Stimulated activated CD8-positive, alpha-beta memory T cell treated with anti-CD3 and anti-CD28 coated beads, Interleukin-15, amount 100 ng/mL, for 24 hours (primary cell): ENCODE measurements around the gene SLC44A3.

ENCODE experiments used
- DNase-seq: peaks from one replicate; pipeline ENCODE4 v3.0.0-alpha.2; 2020; ENCODE audit warnings: low read depth

Gene SLC44A3

DNA sequence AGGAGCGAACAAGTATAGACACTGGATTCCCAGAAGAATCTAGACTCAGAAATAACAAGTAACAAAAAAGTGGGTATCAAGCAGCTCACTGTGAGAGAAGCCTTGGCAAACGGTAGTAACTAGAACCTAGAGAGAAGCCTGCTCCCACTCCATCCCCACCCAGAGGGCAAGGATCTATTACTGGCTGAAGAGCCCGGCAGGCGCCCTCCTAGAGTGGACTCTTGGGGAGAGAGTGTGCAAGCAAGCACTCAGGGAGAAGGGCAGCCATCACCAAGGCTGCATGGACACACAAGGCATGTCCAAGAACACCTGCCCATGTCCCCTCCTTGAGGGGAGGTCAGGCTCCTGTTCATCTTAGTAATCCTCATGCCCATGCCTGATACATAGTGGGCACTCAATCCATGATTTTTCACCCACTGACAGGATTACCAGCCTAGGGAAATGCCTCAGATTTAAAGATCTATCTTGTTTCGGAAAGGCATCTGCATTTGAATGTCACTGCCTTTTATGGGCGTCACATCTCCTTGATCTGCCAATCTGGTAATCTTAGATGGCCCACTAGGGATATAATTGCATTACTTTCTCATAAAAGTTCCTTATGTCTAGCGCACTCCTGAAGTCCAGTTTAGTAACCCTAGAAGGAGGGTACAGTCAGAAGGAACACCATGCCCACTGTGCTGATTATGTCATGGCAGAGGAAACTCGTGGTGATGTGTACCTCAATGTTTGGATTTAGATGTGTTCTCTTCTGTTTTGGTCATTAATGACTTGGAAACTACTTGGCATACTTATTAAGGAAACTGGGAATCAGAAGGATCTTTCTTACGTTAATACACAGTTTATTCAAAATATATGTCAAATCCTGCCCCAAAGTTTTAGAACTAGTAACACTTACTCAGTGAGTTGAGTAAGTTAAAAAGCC lies 92.4 kb downstream of the SLC44A3 start:
- DNase-seq: no peak

DNA sequence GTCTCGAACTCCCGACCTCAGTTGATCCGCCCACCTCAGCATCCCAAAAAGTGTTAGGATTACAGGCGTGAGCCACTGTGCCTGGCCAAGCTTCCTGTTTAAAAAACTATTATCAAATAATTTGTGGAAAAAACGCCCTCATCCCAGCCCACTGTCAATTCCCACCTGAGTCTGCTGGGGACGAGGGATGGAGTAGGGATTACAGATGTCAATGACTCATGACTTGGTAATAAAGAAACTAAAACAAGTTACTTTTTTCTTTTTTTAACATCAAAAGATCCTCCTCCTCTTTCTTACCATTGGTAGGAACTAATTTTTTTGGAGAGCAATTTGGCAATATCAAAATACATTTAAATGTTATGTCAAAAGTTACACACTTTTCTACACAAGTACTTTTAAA lies 97.1 kb downstream of the SLC44A3 start:
- DNase-seq: no peak

GRCh38 chr1:94919241-94920030 lies 99.3 kb downstream of the SLC44A3 start:
- no peak for DNase-seq

DNA sequence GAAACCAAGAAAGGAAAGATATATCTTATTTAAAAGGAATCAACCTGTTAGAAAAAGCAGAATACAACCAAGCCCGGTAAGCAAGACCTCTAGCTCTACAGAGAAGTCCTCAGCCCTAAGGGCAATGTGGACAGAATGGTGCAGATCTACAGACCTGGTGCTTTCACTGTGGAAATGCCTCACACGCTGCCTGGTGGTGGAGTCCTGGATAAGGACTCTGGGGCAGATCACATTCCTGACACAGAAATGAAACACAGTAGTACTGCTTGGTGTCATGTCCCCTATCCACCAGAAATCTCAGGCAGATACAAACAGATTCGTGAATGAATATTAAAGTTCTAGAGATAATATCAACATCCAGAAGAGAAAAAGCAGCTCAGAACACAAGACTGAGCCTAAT lies 99.9 kb downstream of the SLC44A3 start:
- no peak for DNase-seq

GRCh38 chr1:94921977-94922376 lies 101.8 kb downstream of the SLC44A3 start:
- no peak for DNase-seq

- no peak for DNase-seq
Measured at GRCh38 chr1:94922761-94923331, 102.7 kb downstream of the SLC44A3 start.

DNA sequence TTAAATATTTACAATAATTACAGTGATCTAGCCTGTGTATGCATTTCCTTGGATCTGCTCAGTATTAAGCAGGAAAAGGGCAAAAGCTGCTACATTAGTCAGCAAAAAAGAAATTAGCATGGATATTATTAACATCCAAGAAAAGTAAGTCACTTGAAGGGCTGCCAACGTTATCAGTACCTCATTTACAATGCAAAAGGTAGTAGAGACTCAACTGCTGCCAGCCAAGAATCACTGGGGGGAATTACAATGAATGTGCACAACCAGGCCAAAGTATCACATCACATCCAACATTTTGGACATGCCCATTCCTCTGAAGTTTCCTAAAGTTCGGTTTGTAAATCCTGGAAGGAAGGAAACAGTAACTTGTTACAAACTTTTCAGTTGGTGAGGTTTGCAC lies 104.8 kb downstream of the SLC44A3 start:
- DNase-seq: no peak

DNA sequence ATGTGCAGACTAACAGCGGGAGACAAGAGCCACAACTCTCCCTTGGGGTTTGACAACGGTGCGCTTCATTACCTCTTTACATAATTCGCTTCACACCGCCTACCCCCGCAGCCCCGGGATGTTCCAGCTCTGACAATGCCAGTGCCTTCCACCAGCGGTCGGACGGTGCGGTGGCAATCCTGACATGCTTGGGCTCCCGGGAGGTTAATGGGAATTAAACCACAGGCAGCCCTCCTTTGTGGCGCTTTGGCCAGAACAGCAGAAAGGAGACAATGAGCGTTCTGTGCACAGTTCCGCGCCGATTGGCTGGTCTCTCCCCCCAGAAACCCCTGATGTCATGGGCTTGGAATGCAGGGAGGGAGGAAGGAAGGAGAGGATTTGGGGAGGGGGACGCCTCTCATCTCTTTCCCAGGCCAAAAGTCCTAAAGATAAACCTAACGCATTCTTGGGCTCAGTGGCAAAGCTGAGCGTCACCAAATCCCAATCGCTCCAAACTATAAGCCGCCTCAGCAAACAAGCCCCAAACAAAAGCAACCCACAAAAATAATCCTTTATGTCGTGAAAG lies 105.5 kb downstream of the SLC44A3 start:
- no peak for DNase-seq

DNA sequence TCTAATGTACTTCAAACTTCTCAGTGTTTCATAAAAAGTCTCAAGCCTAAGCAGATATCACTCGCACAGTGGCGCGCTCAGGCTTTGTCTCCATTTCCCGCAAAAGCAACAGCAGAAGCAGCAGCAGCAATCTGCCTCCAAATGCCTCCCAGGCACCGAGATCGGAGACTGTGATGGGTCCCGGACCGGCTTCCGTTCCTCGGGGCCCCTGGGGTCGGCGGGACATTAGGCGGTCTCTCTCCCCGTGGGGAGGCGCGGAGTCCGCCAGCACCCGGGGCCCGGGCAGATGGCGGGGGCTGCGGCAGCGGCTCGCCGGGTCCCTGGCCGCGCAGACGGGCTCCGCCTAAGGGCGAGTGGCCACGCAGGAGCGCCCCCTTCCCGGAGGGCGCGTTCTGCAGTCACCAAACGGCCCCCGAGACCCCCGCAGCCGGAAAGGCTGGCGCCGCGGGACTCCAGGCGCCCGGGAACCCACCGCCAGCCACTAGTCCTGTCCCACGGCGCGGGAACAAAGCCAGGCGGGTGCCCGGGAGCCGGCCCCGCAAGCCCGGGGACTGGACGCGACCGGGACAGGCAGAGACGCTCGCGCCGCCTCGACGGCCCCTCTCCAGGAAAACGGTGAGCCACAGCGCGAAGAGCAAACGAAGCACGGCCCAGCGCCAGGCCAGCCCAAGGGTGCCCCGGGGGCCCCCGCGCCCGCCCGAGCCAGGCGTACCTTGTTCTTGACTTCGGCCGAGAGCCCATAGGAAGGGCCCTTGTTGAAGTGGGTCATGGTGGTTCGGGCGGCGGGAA lies 106.2 kb downstream of the SLC44A3 start:
- DNase-seq: peak; percentile 0

DNA sequence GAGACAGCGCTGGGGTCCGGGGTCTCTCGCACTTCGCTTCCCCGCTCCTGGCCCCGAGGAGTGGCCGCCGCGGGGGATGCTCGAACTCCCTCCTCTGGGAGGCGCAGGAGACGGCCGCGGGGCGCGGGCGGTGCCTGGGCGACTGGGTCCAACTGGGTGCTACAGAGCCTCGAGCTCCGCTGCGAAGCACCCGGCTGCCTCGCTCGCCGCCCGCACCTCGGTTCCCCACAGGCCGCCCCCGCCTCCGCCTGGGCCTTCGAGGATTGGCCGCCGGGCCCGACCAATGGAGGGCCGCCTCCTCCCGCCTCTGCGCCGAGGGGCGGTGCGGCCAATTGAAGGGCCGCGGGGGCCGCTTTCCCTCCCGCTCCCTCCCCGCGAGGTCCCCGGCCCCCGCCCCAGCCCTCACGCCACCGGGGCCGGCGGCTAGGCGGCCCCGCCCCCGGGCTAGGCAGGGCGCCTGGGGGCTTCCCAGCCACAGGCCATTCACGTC lies 106.8 kb downstream of the SLC44A3 start, which contains the start of gene CNN3:
Gene CNN3, minus strand, starts transcription at position 196 of the 490 bp plus-strand sequence. CDS start 216 bp downstream, outside the sequence.
- DNase-seq: peak; percentile 22

GRCh38 chr1:94927405-94928175 lies 107.4 kb downstream of the SLC44A3 start:
- DNase-seq: no peak

GRCh38 chr1:94928293-94928939 lies 108.3 kb downstream of the SLC44A3 start:
- no peak for DNase-seq

GRCh38 chr1:94929351-94930217 lies 109.4 kb downstream of the SLC44A3 start:
- no peak for DNase-seq

- no peak for DNase-seq
Measured at GRCh38 chr1:94931254-94931841, 111.2 kb downstream of the SLC44A3 start.

DNA sequence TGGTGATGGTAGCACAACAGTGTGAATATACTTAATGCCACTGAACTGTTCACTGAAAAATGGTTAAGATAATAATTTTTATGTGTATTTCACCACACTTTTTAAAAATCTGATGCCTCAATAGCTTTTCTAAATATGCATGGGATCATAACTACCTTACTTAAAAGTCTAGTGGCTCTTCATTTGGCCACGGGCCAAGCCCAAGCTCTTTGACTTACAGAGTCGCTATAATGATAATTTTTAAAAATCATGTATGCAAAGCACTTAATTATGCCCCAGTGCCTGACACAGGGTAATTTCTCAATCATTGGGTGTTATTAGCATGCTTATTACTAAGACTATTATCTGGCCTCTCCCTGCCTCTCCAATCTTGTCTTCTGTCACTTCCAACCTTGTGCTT lies 114.4 kb downstream of the SLC44A3 start:
- DNase-seq: no peak

DNA sequence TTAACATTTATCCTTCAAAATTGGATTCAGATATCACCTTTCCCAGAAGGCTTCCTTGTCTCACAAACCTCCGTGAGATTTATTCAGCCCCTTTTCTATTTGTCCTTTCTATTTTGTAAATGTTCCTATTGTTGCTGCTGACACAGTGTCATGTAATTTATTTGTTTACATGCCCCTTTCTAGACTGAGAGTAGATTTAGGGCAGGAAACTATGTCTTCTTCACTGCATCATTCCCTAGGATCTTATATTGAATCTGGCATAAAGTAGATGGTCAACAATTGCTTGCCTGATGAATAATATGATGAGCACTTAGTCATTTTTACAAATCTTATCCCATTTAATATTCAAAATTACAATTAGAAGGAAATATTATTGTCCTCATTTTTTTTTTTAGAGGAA lies 114.9 kb downstream of the SLC44A3 start:
- no peak for DNase-seq

- no peak for DNase-seq
Measured at GRCh38 chr1:94935476-94935875, 115.3 kb downstream of the SLC44A3 start.

DNA sequence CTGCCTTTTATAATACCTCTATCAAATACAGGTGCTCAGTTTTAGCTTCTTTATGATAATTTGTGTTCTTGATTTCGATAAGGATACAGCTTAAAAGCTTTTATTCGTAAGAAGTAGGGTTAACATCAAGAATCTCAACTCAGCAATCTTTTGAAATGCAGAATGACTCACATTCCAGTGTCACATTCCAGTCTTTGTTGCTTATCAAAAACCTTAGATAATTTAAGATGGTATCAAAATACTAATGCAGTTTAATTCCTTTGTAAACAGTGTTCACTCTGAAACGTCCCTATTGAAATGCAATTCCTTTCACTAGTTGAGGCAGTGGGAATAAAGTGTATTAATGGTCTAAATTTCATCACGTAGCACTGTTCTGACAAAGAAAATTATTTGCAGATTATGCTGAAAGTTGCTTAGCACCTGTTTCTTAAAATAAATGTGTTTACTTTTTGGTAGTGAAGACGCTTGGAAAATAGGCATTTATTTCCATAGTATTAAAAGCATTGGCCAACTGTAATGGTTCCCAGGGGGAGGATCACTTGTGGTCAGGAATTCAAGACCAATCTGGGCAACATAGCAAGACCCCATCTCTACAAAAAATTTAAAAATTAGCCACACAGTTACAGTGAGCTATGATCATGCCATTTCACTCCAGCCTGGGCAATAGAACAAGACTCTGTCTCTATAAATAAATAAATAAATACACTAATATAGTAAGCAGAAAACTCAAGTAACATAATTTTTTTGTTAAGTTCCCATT lies 116.9 kb downstream of the SLC44A3 start:
- no peak for DNase-seq
